HepG2 (cell line): Measurements from ENCODE around the gene NANOS1. TPM values are rescaled to one million over a fixed set of nuclear protein-coding genes. Genes with fewer than 3 reads are reported as not detected.

Experiments
- ATAC-seq: fragments of 200-7000 bp; cut with Tn5 transposase; 3 replicates; pipeline ENCODE4 v1.9.1; 2020; ENCODE audit warnings: mild to moderate bottlenecking, moderate library complexity
- BruUV-seq: library from RNA; stranded (reverse); fragments of 400-500 nt; replicated peaks from 2 replicates; lab custom pipeline; 2021; lab: Mats Ljungman, UMichigan
- CTCF ChIA-PET: fragments of 300-600 bp; formaldehyde crosslinking; extraction: SDS; loops from one replicate; lab custom pipeline; 2021; ENCODE audit warnings: low total read pairs, inconsistent platforms, low intra/inter-chr PET ratio; lab: Yijun Ruan, JAX
- POLR2A ChIA-PET: fragments of 350-600 bp; sonication (Branson Sonifier 250); formaldehyde crosslinking; loops from one replicate; lab custom pipeline; 2020; ENCODE audit warnings: antibody characterized with exemption, inconsistent platforms; lab: Yijun Ruan, JAX
- DNase-seq: peaks from one replicate; pipeline ENCODE4 v3.0.0-alpha.2; 2015; ENCODE audit warnings: low spot score
- FAIRE-seq: peaks from 3 replicates; lab custom pipeline; 2011; peaks lifted over from hg19 to GRCh38; lab: Jason Lieb, UNC
- H2AFZ ChIP-seq: one replicate; pipeline ENCODE4 v1.6.1; 2011; ENCODE audit warnings: low read length, inconsistent platforms
- H3K27ac ChIP-seq: fragments of 300-600 bp; 3 replicates; pipeline ENCODE4 v1.8.0; 2011; ENCODE audit warnings: mixed run types, mild to moderate bottlenecking, mixed read lengths, low read length, inconsistent platforms; ENCODE audit not compliant: insufficient read depth; ENCODE audit errors: extremely low read length
- H3K27me3 ChIP-seq, 2 experiments: fragments of 200-600 bp in 1 of 2; 2 replicates in 1 of 2; 3 replicates in 1 of 2; pipeline versions ENCODE4 v1.6.0 to v1.8.0; 2011; ENCODE audit warnings: low read length in 2 of 2, mild to moderate bottlenecking in 2 of 2, moderate library complexity in 2 of 2, inconsistent platforms in 1 of 2; ENCODE audit not compliant: insufficient read depth in 2 of 2, control insufficient read depth in 1 of 2
- H3K36me3 ChIP-seq, 2 experiments: fragments of 200-600 bp in 1 of 2; replicated peaks in 1 of 2; 2 replicates in 1 of 2; 3 replicates in 1 of 2; pipeline versions ENCODE4 v1.5.1 to v1.8.0; 2011; ENCODE audit warnings: low read length in 2 of 2, inconsistent platforms in 1 of 2; ENCODE audit not compliant: insufficient read depth in 2 of 2, control insufficient read depth in 1 of 2
- H3K4me1 ChIP-seq: 2 replicates; pipeline ENCODE4 v1.5.1; 2012; ENCODE audit warnings: low read length, inconsistent platforms; ENCODE audit not compliant: insufficient read depth
- H3K4me2 ChIP-seq: 2 replicates; pipeline ENCODE4 v1.6.0; 2011; ENCODE audit warnings: low read depth, low read length, inconsistent platforms
- H3K4me3 ChIP-seq, 3 experiments: fragments of 200-600 bp in 1 of 3; sonication (generic), shearing (Covaris generic) in 1 of 3; replicated peaks in 1 of 3; 2 replicates each; pipeline ENCODE4 v1.5.1; 2011 to 2016; ENCODE audit warnings: low read length in 3 of 3, inconsistent platforms in 2 of 3, low read depth in 2 of 3, mild to moderate bottlenecking in 2 of 3, control low read depth in 1 of 3, mixed read lengths in 1 of 3; ENCODE audit not compliant: insufficient read depth in 1 of 3
- H3K79me2 ChIP-seq: one replicate; pipeline ENCODE4 v1.6.1; 2011; ENCODE audit warnings: low read length, inconsistent platforms; ENCODE audit not compliant: insufficient read depth
- H3K9ac ChIP-seq: 2 replicates; pipeline ENCODE4 v1.6.0; 2011; ENCODE audit warnings: mild to moderate bottlenecking, low read depth, low read length, inconsistent platforms; ENCODE audit not compliant: insufficient read depth
- H3K9me3 ChIP-seq: 2 replicates; pipeline ENCODE4 v1.5.1; 2012; ENCODE audit warnings: mild to moderate bottlenecking, low read length
- H4K20me1 ChIP-seq: 2 replicates; pipeline ENCODE4 v1.6.0; 2011; ENCODE audit warnings: inconsistent platforms, mild to moderate bottlenecking, low read length, moderate library complexity; ENCODE audit not compliant: insufficient read depth
- CBX2 ChIP-seq, 2 experiments: fragments of 200-600 bp in 1 of 2; sonication (generic); formaldehyde crosslinking in 1 of 2; IDR thresholded peaks; 2 replicates each; pipeline versions ENCODE4 v1.7.0 to v1.8.1; 2018 to 2022; ENCODE audit warnings: low read depth in 2 of 2, low read length in 1 of 2, mild to moderate bottlenecking in 1 of 2, missing genetic modification reagents in 1 of 2
- DZIP1 ChIP-seq: sonication (generic); formaldehyde crosslinking; IDR thresholded peaks from 2 replicates; pipeline ENCODE4 v1.5.0; 2020; ENCODE audit warnings: mild to moderate bottlenecking, missing genetic modification reagents
- MTA1 ChIP-seq: sonication (generic); formaldehyde crosslinking; IDR thresholded peaks from 2 replicates; pipeline ENCODE4 v1.4.0; 2020; ENCODE audit warnings: missing genetic modification reagents, mild to moderate bottlenecking, borderline replicate concordance
- MZF1 ChIP-seq: sonication (generic); formaldehyde crosslinking; IDR thresholded peaks from 2 replicates; pipeline ENCODE4 v1.8.1; 2023; ENCODE audit warnings: mild to moderate bottlenecking, missing genetic modification reagents, borderline replicate concordance
- POLR2G ChIP-seq: fragments of 200-400 bp; formaldehyde crosslinking; IDR thresholded peaks from 2 replicates; pipeline ENCODE4 v1.6.1; 2018; ENCODE audit warnings: mild to moderate bottlenecking, low read depth, low read length, moderate library complexity
- PREB ChIP-seq: sonication (generic); formaldehyde crosslinking; IDR thresholded peaks from 2 replicates; pipeline ENCODE4 v1.4.0; 2020; ENCODE audit warnings: missing genetic modification reagents
- ZBTB10 ChIP-seq: sonication (generic); formaldehyde crosslinking; IDR thresholded peaks from 2 replicates; pipeline ENCODE4 v1.4.0; 2020; ENCODE audit warnings: missing genetic modification reagents, borderline replicate concordance
- ZBTB39 ChIP-seq: sonication (generic); formaldehyde crosslinking; IDR thresholded peaks from 2 replicates; pipeline ENCODE4 v1.5.0; 2020; ENCODE audit warnings: missing genetic modification reagents
- ZFP36L1 ChIP-seq: sonication (generic); formaldehyde crosslinking; IDR thresholded peaks from 2 replicates; pipeline ENCODE4 v1.8.0; 2022; ENCODE audit warnings: mild to moderate bottlenecking, missing genetic modification reagents, moderate library complexity
- ZFY ChIP-seq: sonication (generic); formaldehyde crosslinking; IDR thresholded peaks from 2 replicates; pipeline ENCODE4 v1.4.0; 2020; ENCODE audit warnings: missing genetic modification reagents
- ZNF10 ChIP-seq: sonication (generic); formaldehyde crosslinking; IDR thresholded peaks from 2 replicates; pipeline ENCODE4 v1.4.0; 2020; ENCODE audit warnings: mild to moderate bottlenecking, low read depth, missing genetic modification reagents, borderline replicate concordance
- ZNF20 ChIP-seq: sonication (generic); formaldehyde crosslinking; IDR thresholded peaks from 2 replicates; pipeline ENCODE4 v1.4.0; 2020; ENCODE audit warnings: mild to moderate bottlenecking, moderate library complexity, missing genetic modification reagents
- ZNF710 ChIP-seq: sonication (generic); formaldehyde crosslinking; IDR thresholded peaks from 2 replicates; pipeline ENCODE4 v1.5.0; 2020; ENCODE audit warnings: mild to moderate bottlenecking, missing genetic modification reagents, borderline replicate concordance
- WGBS: methylation state at CpG from one replicate; pipeline ENCODE4 v1.1.6; 2017; ENCODE audit warnings: low lambda C conversion rate; 5-methylcytosine and 5-hydroxymethylcytosine counted together
- in situ Hi-C: cut with HindIII; loops from 2 replicates; pipeline ENCODE4 v1.10.0; 2017; ENCODE audit warnings: low pct_unique_long_range_greater_than_20kb; ENCODE audit not compliant: extremely low pct_ligation_motif_present
- intact Hi-C: fragments of 100-400 bp; cut with micrococcal nuclease; formaldehyde crosslinking; loops from one replicate; pipeline ENCODE4 v1.10.0; 2022; ENCODE audit not compliant: unreplicated experiment
- polyA plus RNA-seq, 8 experiments: library from polyadenylated mRNA; depleted of rRNA in 3 of 8; stranded (reverse) in 7 of 8; unstranded in 1 of 8; fragments of >200 nt; fragmentation: Illumina TruSeq in 4 of 8; extraction: Trizol in 4 of 8; gene quantifications; 2 replicates each; pipeline versions ENCODE4 v1.2.1 to v1.2.3, GENCODE V29; 2011 to 2016; ENCODE audit warnings: low read depth in 4 of 8, missing spikeins in 1 of 8, mixed read lengths in 1 of 8; ENCODE audit not compliant: insufficient read depth in 1 of 8
- total RNA-seq, 5 experiments: library from RNA; depleted of rRNA; stranded (reverse); fragments of >200 nt; fragmentation: Illumina TruSeq; extraction: Trizol; gene quantifications; 2 replicates each; pipeline ENCODE4 v1.2.3, GENCODE V29; 2016; ENCODE audit warnings: low read depth in 1 of 5

Gene NANOS1
- total and polyA plus RNA-seq, 2 of the 13 experiments (the other 11 are each of a cell fraction or from before 2014, with no cell fraction given) = 1.7 to 2.2 TPM

GRCh38 chr10:119023553-119023868 is 6.0 kb upstream of the NANOS1 start:
- no peak overlapping the region for H3K27ac ChIP-seq
- no peak overlapping the region for H2AFZ ChIP-seq
- no peak overlapping the region for H3K4me3 ChIP-seq
- ATAC-seq (no peak), DNase-seq (no peak), FAIRE-seq (no peak)
- ChIA-PET CTCF (no interaction called here), POLR2A (interaction anchor here (0.6 kb wide), 1 partner anchor 107 kb away, joined by 3 read pairs; no protein-coding TSS in a partner anchor)
- no peak overlapping the region for H3K4me2 ChIP-seq
- in situ Hi-C loops = no loop called here
- H3K9ac ChIP-seq = no peak overlapping the region
- no peaks in the 10 kb centered on the region for H3K79me2 ChIP-seq
- WGBS = 9% methylated on average over 8 of the region's 8 CpGs
- no peaks in the 10 kb centered on the region for H3K36me3 ChIP-seq
- H3K27me3 ChIP-seq = peaks cover 6 to 55% of the 10 kb centered on the region in 2 experiments; a peak in 4 of 5 replicates
- no peaks in the 10 kb centered on the region for H3K9me3 ChIP-seq
- intact Hi-C loops = loop anchor here (10.0 kb wide), 1 partner anchor 269 kb away; the partner anchor contains the start of gene CACUL1
- no peaks in the 10 kb centered on the region for H4K20me1 ChIP-seq
- H3K4me1 ChIP-seq = peaks cover 52% of the 10 kb centered on the region
- no TSS peak for BruUV-seq
- TF ChIP-seq ZFY (CRISPR knock-in tag) = no peak
- no peak for TF ChIP-seq ZFP36L1 (CRISPR knock-in tag)
- no peak for TF ChIP-seq MZF1
- no peak for TF ChIP-seq ZNF710 (CRISPR knock-in tag)
- TF ChIP-seq DZIP1 (CRISPR knock-in tag) = no peak
- TF ChIP-seq ZBTB10 = no peak
- TF ChIP-seq MTA1 = no peak
- TF ChIP-seq ZNF10 (CRISPR knock-in tag) = no peak
- TF ChIP-seq CBX2 (IDR thresholded peaks at IDR 0.05; ENCODE audit: low read depth, low read length) = no peak
- TF ChIP-seq CBX2 (CRISPR knock-in tag; IDR thresholded peaks at IDR 0.05; ENCODE audit: low read depth) = no peak
- TF ChIP-seq ZBTB39 = no peak
- no peak for TF ChIP-seq ZNF20 (CRISPR knock-in tag)
- TF ChIP-seq POLR2G = no peak
- no peak for TF ChIP-seq PREB (CRISPR knock-in tag)
